MM.1S (cell line): ENCODE measurements around the gene KRT4.

Experiments used
- EZH2phosphoT487 ChIP-seq: fragments of 300-600 bp; sonication (generic); IDR thresholded peaks from 2 replicates; pipeline ENCODE4 v1.6.1; 2018; ENCODE audit warnings: antibody characterized with exemption, low read length
- TF ChIP-seq, protein P1 (sequence below): fragments of 300-600 bp; sonication (generic); IDR thresholded peaks from 2 replicates; pipeline ENCODE4 v1.5.1; 2016; ENCODE audit warnings: antibody characterized with exemption, low read length, mixed read lengths

DNA sequence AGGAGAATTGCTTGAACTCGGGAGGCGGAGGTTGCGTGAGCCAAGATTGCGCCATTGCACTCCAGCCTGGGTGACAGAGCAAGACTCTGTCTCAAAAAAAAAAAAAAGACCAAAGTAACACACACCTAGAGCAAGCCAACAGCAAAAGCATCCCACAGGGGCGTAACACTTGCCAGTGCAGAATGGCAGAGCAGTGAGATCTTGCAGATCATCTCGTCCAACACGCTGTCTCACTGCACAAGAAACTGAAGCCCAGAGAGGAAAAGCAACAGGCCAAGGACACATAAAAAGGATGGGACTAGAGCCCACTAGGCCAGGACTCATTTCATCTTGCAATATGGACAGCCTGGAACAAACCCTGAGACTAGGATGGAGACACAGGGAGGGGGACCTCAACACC, 47.6 kb upstream of the KRT4 start:
- TF ChIP-seq, protein P1, sequence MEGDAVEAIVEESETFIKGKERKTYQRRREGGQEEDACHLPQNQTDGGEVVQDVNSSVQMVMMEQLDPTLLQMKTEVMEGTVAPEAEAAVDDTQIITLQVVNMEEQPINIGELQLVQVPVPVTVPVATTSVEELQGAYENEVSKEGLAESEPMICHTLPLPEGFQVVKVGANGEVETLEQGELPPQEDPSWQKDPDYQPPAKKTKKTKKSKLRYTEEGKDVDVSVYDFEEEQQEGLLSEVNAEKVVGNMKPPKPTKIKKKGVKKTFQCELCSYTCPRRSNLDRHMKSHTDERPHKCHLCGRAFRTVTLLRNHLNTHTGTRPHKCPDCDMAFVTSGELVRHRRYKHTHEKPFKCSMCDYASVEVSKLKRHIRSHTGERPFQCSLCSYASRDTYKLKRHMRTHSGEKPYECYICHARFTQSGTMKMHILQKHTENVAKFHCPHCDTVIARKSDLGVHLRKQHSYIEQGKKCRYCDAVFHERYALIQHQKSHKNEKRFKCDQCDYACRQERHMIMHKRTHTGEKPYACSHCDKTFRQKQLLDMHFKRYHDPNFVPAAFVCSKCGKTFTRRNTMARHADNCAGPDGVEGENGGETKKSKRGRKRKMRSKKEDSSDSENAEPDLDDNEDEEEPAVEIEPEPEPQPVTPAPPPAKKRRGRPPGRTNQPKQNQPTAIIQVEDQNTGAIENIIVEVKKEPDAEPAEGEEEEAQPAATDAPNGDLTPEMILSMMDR: no peak
- no peak for TF ChIP-seq EZH2phosphoT487
